NCI-H526 treated with DMSO at 0.1 percent for 48 hours (cell line): Measurements from ENCODE around the gene SHC2.

Source experiments
- DNase-seq: peaks from one replicate; lab custom pipeline; 2025; lab: John Stamatoyannopoulos, UW

The SHC2 gene, protein sequence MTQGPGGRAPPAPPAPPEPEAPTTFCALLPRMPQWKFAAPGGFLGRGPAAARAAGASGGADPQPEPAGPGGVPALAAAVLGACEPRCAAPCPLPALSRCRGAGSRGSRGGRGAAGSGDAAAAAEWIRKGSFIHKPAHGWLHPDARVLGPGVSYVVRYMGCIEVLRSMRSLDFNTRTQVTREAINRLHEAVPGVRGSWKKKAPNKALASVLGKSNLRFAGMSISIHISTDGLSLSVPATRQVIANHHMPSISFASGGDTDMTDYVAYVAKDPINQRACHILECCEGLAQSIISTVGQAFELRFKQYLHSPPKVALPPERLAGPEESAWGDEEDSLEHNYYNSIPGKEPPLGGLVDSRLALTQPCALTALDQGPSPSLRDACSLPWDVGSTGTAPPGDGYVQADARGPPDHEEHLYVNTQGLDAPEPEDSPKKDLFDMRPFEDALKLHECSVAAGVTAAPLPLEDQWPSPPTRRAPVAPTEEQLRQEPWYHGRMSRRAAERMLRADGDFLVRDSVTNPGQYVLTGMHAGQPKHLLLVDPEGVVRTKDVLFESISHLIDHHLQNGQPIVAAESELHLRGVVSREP

DNA sequence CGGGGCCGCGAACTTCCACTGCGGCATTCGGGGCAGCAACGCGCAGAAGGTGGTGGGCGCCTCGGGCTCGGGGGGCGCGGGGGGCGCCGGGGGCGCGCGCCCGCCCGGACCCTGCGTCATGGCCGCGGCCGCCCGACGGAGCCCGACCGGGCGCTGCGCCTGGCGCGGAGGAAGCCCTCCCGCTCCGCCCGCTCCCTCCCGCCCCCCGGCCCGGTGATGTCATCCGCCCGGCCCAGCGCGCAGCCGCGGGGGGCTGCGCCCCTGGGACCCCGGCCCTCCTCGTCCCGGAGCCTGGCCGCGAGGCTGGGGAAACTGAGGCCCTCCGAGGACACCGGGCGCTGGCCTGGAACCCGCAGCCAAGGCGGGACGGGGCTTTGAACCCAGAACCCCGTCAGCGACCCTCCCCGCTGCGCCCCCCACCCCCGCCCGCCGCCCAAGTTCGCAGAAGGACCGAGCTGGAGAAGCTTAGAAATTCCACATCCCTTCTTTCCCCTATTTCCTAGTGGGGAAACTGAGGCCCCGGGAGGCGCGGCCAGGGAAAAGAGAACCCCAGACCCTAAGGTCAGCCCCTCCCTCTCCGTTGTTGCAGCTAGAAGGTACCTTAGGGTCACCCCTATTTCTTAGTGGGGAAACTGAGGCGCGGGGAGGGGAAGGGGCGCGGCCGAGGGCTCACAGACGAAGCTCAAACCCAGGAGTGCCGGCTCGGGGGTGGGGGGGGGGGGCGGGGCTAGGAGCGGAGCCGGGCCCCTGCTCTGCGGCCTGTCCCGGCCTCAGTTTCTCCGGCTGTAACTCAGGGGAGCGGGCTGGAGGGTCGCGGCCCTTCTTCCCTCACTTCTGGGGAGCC lies at the start of gene SHC2:
Gene SHC2 (minus strand): TSS at position 157 of the 844 bp plus-strand sequence. CDS start 37 bp downstream, at position 120.
- no peak for DNase-seq

DNA sequence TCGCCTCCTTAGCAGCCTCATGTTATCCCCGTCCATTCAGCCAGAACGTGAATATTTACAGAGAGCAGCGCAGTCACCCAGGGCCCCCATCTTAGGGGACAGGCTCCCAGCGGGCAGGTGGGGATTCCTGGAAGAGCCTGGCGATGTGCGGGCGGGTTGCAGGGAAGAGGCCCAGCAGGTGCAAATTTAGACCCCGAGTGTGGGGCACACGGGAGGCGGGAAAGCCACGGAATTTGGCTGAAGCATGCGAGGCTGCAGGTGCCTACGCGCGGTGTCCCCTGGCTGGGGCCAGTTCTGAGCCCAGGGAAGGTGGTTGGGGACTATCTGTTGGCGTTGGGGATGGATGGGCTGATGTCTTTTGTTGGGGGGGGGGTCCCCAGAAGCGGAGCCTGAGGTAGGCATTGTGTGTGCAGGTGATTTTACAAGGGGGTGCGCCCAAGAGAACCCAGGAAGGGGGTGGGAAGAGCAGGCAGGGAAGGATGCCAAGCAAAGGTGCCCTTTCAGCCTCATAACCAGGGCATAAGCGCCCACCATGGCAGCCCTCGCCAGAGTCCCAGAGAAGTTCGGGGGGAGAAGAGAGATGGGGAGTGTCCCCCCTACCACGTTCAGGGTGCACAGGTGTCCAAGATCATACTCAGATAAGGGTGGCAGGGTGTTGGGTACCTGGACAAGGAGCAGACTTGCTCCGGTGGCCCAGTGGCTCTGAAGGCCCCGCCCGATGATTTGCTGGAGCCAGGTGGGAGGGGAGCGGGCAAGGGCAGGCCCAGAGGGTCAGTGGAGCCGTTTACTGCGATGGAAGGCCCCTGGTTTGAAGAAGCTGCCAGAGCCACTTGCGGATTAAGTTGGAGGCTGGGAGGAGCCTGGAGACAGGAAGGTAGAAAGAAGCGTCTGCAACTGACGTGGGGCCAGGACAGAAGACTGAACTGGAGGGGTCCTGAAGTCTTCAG lies 47.6 kb upstream of the SHC2 start:
- DNase-seq, result no peak

DNA sequence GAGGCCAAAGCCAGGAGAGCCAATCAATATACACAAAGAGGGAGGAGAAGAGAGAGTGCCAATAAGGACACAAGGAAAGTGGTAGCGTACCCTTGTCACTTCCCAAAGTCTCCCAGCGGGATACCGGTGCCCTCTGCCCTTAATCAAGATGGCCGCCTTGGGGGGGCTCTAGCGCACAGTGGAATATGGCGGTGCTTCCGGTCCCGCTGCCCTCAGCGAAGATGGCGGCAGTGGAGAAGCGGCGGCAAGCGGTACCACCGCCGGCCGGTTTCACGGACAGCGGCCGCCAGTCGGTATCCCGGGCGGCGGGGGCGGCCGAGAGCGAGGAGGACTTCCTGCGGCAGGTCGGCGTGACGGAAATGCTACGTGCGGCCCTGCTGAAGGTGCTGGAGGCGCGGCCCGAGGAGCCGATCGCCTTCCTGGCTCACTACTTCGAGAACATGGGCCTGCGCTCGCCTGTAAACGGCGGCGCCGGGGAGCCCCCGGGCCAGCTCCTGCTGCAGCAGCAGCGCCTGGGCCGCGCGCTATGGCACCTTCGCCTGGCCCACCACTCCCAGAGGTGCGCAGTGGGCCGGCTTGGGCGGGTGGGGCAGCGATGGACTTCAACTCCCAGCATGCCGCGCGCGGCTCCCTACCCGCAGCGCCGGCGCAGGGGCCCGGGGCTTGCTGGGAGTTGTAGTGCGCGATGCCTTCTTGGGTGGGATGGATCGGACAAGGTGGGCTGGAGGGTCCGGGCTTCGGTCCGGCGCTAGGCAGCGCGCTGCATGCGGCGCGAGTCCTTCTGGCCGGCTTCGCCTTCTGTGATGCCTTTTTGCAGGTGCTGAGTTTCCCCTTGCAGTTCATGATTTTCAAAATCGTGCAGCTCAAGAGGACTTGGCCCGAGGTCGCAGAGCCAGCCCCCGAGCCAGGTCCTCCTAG lies 46.7 kb upstream of the SHC2 start, which contains the start of gene TPGS1:
Gene TPGS1 (plus strand): TSS at position 212 of the 918 bp plus-strand sequence. CDS start 10 bp downstream, at position 222.
- peak; percentile 36 for DNase-seq

DNA sequence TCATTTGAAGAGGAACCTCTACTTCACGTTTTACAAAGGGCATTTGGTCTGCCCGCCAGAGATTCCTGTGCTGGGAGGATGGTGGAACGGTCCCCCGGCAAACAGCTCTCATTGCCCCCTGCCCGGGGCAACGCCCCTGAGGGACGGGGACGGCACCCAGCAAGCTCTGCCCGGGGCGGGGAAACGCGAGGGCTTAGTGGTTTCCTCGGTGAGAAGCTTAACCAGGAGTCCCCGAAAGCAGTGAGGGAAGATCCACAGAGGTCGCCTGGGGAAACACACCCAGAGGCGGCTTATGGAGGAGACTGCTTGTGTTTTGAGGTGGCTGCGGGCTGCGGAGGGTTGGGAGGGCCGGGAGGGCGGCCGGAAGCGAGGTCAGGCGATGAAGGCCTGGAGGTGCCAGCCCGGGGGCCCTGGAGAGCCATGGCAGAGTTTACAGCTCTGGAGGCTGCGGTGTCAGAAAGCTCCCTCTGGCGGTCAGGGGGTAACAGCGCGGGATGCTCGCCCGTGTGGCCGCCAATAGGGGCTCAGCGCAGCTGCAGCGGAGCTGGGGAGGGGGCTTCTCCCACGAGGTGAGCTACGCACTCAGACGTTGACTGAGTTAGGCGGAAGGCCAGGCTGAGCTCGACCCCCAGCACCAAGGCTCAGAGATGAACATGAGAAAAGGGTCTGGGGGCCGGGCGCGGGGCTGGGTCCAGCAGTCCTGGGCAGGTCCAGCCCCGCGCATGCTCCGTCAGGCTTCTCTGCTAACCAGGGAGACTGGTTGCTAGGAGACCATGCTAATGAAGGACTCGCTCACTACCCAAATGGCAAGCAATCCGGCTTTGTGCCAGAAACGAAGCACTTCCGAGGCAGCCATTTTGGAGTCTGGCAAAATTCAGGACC lies 45.8 kb upstream of the SHC2 start:
- peak; percentile 94 for DNase-seq

DNA sequence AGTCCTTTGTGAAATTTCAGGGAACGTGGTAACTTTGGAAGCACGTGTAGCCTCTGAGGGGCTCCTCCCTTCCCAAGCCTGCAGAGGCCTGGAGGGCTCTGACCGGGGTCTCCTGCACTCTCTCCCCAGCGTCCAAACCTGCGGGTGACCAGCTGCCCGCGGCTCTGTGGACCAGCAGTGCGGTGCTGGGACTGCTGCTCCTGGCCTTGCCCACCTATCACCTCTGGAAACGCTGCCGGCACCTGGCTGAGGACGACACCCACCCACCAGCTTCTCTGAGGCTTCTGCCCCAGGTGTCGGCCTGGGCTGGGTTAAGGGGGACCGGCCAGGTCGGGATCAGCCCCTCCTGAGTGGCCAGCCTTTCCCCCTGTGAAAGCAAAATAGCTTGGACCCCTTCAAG lies 43.8 kb upstream of the SHC2 start:
- DNase-seq, result no peak

DNA sequence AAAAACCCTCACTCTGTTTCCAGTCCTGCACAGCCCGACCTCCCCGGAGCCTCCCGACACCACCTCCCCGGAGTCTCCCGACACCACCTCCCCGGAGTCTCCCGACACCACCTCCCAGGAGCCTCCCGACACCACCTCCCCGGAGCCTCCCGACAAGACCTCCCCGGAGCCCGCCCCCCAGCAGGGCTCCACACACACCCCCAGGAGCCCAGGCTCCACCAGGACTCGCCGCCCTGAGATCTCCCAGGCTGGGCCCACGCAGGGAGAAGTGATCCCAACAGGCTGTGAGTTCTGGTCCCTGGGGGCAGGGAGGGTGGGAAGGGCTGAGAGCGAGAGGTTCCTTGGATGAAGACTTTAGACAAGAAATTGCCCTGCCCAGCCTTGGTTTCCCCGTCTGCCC lies 40.8 kb upstream of the SHC2 start:
- DNase-seq, result no peak

DNA sequence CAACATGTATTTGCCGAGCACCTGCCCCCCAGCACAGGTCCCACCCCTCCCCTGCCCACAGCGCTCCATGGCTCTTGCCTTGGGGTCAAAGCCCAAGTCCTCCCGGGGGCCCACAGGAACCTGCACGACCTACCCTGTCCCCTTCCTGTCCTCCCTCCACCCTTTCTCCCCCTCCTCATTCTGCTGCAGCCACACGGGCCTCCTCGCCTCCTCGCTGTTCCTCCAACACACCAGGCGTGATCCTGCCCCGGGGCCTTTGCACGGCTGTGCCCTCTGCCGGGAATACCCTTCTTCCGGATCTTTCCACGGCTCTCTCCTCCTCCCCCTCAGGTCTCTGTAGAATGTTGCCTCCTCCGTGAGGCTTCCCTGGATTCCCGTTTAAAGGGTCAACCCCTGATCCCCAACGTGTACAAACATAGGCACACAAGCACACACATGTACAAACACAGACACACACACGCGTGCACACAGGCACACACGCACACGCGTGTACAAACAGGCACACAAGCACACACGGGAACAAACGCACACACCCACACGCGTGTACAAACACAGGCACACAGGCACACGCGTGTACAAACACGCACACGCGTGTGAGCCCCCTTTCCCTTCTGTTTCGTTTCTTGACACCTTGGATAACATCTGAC lies 38.3 kb upstream of the SHC2 start:
- DNase-seq, result no peak

DNA sequence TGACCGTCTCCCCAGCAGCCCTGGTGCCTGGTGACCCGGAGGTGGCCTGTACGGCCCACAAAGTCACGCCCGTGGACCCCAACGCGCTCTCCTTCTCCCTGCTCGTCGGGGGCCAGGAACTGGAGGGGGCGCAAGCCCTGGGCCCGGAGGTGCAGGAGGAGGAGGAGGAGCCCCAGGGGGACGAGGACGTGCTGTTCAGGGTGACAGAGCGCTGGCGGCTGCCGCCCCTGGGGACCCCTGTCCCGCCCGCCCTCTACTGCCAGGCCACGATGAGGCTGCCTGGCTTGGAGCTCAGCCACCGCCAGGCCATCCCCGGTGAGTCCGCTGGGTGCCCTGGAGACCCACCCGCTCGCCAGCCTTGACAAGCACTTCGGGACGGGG lies 37.7 kb upstream of the SHC2 start:
- no peak for DNase-seq

DNA sequence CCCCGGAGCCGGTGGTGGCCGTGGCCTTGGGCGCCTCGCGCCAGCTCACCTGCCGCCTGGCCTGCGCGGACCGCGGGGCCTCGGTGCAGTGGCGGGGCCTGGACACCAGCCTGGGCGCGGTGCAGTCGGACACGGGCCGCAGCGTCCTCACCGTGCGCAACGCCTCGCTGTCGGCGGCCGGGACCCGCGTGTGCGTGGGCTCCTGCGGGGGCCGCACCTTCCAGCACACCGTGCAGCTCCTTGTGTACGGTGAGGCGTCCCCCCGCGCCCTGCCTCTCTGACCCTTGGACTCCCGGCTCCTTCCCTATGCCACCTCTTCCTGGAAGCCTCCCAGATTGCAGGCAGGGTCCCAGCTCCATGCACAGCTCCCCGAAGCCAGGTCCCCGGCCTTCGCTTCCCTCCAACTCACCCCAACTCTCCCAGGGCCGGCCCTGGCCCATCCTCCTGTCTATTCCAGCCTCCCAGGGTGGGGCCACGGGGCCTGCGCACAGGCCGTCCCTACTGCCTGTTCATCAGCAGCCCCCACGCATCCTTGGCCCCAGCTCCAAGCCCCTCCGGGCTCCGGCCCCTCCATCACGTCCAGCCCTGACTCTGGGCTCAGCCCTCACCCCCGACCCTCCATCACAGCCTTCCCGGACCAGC lies 37.2 kb upstream of the SHC2 start:
- DNase-seq, result no peak

DNA sequence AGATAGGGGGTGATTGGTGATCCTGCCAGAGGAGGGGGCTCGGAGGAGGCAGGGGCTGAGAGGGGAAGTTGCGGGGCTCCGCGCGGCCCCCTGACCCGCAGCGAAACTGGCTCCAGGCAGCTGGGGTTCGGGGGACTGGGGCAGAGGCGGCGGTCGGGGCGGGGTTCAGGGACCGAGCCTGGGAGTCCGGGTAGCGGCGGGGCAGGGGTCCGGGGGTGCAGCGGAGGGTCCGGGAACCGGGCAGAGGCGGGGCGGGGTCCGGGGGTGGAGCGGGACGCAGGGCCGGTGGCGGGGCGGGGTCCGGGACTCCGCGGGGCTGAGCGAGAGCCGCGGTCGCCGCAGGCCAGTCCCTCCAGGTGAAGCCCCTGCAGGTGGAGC lies 36.6 kb upstream of the SHC2 start:
- no peak for DNase-seq

DNA sequence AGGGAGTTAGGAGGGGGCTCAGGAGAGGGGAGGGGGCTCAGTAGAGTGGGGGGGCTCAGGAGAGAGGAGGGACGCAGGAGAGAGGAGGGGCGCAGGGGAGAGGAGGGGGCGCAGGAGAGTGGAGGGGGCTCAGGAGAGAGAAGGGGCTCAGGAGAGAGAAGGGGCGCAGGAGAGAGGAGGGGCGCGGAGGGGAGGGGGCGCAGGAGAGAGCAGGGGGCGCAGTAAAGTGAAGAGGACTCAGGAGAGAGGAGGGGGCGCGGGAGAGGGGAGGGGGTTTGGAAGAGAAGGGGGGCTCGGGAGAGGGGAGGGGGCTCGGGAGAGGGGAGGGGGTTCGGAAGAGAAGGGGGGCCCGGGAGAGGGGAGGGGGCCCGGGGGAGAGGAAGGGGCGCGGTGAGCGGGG lies 36.2 kb upstream of the SHC2 start:
- no peak for DNase-seq

DNA sequence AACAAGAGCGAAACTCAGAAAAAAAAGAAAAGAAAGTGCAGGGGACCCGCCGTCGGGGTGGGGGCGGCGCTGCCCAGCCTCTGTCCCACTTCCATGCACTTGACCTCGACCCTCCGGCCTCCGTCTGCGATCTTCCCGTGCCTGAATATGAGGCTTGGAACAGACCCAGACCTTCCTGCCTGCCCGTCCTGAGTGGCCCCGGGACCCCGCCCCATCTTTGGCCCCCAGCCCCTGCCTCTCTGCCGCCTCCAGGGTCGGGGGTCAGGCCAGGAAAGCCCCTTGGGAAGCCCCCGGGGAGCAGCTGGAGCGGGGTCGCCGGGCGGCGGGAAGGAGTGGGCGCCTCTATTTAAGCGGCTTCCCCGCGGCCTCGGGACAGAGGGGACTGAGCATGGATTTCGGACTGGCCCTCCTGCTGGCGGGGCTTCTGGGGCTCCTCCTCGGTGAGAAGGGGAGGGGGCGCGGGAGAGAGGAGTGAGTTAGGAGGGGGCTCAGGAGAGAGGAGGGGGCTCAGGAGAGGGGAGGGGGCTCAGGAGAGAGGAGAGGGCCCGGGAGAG lies 35.4 kb upstream of the SHC2 start, which contains the start of gene MADCAM1:
Gene MADCAM1 (plus strand): TSS at position 375 of the 554 bp plus-strand sequence. CDS start 14 bp downstream, at position 389.
- DNase-seq, result no peak

DNA sequence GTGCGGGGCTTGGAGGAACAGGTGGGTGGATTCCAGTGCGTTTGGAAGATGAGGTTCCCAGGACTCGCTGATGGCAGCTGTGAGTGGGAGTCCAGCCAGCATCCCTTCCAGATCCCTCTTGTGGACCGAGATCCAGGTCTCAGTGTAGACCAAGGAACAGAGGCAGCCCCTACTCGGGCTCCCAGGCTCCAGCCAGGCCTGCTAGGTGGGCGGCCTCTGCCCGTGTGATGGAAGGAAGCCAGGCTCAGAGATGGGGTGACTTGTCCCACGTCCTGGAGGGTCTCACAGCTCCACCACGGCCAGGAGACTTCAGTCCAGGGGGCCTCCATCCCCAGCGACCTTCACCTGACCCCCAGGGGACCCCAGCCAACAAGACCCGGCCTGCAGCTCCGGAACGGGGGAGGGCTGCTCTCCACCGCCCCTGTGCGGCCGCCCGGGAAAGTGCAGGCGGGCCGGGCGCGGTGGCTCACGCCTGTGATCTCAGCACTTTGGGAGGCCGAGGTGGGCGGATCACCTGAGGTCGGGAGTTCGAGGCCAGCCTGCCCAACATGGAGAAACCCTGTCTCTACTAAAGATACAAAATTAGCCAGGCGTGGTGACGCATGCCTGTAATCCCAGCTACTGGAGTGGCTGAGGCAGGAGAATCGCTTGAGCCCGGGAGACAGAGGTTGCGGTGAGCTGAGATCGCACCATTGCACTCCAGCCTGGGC lies 34.7 kb upstream of the SHC2 start:
- DNase-seq, result peak; percentile 45

DNA sequence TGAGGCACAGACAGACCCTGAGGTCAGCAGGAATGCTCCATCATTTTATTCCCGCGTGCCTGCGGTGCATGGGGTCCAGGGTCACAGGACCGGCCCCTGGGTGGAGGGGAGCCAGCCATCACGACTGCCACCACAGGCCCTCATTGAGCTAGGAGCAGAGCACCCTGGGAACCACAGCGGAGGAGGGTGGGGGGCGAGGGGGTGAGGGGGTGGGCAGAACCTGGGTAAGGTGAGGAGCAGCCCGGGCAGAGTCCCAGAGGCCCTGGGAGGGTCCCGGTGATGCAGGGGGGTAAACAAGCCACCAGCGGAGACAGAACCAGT lies 34.2 kb upstream of the SHC2 start:
- no peak for DNase-seq

DNA sequence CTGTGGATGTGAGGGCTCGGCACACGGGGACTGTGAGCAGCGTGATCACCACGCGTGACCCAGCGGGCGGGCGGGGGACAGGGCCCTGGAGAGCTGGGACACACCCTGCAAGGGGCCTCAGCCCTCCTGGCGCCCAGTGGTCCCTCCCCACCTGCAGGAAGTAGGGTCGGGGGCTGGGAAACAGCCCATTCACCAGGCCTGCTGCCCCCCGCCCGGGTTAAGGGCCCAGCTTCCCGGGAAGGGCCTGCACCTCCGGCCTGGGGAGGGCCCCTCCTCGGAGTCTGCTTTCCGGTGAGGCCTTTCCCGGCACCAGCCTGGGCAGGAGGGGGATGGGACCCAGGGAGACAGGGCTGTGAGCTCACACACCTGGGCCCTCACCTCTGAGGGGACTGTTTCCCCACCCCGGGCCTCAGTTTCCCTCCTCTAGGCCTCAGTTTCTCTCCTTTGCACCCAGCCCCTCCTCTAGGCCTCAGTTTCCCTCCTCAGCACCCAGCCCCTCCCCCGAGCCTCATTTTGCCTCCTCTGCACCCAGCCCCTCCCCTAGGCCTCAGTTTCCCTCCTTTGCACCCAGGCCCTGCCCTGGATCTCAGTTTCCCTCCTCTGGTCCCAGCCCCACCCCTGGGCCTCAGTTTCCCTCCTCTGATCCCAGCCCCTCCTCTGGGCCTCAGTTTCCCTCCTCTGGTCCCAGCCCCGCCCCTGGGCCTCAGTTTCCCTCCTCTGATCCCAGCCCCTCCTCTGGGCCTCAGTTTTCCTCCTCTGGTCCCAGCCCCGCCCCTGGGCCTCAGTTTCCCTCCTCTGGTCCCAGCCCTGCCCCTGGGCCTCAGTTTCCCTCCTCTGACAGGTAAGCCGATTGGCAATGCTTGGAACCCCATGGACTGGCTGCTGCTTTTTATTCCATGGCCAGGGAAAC lies 33.6 kb upstream of the SHC2 start:
- no peak for DNase-seq

DNA sequence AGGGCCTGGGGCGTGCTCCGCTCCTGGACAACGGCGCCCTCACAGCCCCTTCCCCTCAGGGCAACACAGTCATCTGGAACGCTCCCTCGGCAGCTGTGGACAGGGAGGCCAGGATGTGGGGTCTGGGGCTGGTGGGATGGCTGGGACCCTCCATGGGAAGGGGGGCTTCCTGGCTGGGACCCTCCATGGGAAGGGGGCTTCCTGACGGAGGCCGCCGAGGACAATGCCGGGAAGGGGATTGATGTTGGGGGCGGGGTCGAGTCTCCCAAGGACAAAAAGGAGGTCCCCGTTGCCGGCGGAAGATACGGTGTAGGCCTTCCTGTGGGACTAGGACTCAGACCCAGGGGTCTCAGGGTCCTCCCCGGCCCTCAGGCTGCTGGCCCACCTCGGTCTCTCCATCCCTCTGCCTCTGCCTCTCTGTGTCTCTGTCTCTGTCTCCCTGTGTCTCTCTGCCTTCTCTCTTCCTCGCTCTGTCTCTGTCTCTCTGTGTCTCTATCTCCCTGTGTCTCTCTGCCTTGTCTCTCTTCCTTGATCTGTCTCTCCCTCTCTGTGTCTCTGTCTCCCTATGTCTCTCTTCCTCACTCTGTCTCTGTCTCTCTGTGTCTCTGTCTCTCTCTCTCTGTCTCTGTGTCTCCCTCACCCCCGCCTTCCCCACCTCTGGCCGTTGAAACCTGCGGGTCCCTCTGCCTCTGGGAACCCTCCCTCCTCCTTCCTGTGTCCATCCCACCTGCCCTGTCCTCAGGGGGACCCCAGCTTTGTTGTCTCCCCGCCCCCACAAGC lies 32.7 kb upstream of the SHC2 start:
- DNase-seq, result no peak
